Measurements from ENCODE around the gene PTEN.

The PTEN gene

DNA sequence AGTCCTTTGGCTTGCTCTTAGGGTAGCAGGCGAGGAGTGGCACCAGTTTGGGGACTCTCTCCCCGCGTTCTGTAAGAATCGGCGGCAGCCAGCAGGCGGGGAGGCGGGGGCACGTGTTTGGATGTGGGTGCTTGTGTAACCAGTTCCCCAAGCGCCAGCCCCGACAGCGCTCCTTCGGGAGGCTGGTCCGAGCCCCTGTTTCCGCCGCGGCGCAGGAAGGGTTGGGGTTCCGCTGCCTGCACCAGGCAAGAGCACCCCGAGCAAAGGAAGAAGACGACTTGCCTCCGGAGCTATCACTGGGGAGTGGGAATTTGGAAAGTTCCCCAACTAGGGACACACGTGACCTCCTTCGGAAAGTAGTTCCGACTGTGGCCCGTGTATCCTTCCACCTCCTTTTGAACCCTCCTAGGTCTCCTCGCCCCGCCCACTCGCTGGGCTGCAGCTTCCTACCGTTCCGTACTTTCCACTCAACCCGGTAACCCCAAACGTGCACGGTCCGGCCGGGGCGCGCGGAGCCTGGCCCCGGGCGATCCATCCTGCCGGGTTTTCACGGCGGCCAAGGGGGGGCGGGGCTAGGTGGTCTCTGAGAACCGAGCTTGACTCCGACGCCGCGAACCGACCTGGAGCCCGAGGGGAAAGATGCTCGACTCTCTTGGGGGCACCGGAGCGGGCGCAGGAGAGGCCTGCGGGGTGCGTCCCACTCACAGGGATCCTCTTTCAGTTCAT lies 1.3 kb upstream of the PTEN start (continued):
- no peak for TF ChIP-seq ZNF585B (tag by site-specific recombination; IDR thresholded peaks at IDR 0.05)
- TF ChIP-seq ZNF561 (tag by site-specific recombination; IDR thresholded peaks at IDR 0.05; ENCODE audit: borderline replicate concordance), result peak; percentile 64; the same call in 1 of the 2 replicates
- TF ChIP-seq ZNF791 (tag by site-specific recombination; IDR thresholded peaks at IDR 0.05), result no peak
- 0 out of 2 replicates have a peak, but pooled peaks have one; percentile 15 for TF ChIP-seq MYNN (tag by site-specific recombination; IDR thresholded peaks at IDR 0.05; ENCODE audit: borderline replicate concordance)
- TF ChIP-seq SP2 (tag by site-specific recombination; IDR thresholded peaks at IDR 0.05), result peak; percentile 79
- peak; percentile 27; the same call in 1 of the 2 replicates for TF ChIP-seq REPIN1 (tag by site-specific recombination; IDR thresholded peaks at IDR 0.05; ENCODE audit: low read depth)
- TF ChIP-seq ZNF660 (tag by site-specific recombination; IDR thresholded peaks at IDR 0.05), result peak; percentile 80
- TF ChIP-seq KLF10 (tag by site-specific recombination; IDR thresholded peaks at IDR 0.05), result peak; percentile 53; the same call in 1 of the 2 replicates
- peak; percentile 57; the same call in 1 of the 2 replicates for TF ChIP-seq ZSCAN23 (tag by site-specific recombination; IDR thresholded peaks at IDR 0.05)
- 0 out of 2 replicates have a peak, but pooled peaks have one; percentile 12 for TF ChIP-seq ZNF157 (tag by site-specific recombination; IDR thresholded peaks at IDR 0.05)
- no peak for TF ChIP-seq YY2 (tag by site-specific recombination; IDR thresholded peaks at IDR 0.05)
- no peak for TF ChIP-seq ZNF549 (tag by site-specific recombination; IDR thresholded peaks at IDR 0.05)
- TF ChIP-seq, protein P1, sequence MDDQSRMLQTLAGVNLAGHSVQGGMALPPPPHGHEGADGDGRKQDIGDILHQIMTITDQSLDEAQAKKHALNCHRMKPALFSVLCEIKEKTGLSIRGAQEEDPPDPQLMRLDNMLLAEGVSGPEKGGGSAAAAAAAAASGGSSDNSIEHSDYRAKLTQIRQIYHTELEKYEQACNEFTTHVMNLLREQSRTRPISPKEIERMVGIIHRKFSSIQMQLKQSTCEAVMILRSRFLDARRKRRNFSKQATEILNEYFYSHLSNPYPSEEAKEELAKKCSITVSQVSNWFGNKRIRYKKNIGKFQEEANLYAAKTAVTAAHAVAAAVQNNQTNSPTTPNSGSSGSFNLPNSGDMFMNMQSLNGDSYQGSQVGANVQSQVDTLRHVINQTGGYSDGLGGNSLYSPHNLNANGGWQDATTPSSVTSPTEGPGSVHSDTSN (CRISPR knock-in tag; IDR thresholded peaks at IDR 0.05), result no peak
- no peak for TF ChIP-seq ZNF530 (tag by site-specific recombination; IDR thresholded peaks at IDR 0.05; ENCODE audit: low read depth)
- peak; percentile 70; the same call in 1 of the 2 replicates for TF ChIP-seq ZFP69B (tag by site-specific recombination; IDR thresholded peaks at IDR 0.05)
- TF ChIP-seq, protein P2, sequence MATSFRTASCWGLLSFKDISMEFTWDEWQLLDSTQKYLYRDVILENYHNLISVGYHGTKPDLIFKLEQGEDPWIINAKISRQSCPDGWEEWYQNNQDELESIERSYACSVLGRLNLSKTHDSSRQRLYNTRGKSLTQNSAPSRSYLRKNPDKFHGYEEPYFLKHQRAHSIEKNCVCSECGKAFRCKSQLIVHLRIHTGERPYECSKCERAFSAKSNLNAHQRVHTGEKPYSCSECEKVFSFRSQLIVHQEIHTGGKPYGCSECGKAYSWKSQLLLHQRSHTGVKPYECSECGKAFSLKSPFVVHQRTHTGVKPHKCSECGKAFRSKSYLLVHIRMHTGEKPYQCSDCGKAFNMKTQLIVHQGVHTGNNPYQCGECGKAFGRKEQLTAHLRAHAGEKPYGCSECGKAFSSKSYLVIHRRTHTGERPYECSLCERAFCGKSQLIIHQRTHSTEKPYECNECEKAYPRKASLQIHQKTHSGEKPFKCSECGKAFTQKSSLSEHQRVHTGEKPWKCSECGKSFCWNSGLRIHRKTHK (tag by site-specific recombination; IDR thresholded peaks at IDR 0.05), result no peak
- TF ChIP-seq ZNF785 (tag by site-specific recombination; IDR thresholded peaks at IDR 0.05), result peak; percentile 83; the same call in 1 of the 2 replicates
- TF ChIP-seq, protein P3, sequence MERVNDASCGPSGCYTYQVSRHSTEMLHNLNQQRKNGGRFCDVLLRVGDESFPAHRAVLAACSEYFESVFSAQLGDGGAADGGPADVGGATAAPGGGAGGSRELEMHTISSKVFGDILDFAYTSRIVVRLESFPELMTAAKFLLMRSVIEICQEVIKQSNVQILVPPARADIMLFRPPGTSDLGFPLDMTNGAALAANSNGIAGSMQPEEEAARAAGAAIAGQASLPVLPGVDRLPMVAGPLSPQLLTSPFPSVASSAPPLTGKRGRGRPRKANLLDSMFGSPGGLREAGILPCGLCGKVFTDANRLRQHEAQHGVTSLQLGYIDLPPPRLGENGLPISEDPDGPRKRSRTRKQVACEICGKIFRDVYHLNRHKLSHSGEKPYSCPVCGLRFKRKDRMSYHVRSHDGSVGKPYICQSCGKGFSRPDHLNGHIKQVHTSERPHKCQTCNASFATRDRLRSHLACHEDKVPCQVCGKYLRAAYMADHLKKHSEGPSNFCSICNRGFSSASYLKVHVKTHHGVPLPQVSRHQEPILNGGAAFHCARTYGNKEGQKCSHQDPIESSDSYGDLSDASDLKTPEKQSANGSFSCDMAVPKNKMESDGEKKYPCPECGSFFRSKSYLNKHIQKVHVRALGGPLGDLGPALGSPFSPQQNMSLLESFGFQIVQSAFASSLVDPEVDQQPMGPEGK (tag by site-specific recombination; IDR thresholded peaks at IDR 0.05), result peak; percentile 71
- TF ChIP-seq ZEB2 (tag by site-specific recombination; IDR thresholded peaks at IDR 0.05), result peak; percentile 67
- peak; percentile 41; the same call in 1 of the 2 replicates for TF ChIP-seq ZBTB48 (tag by site-specific recombination; IDR thresholded peaks at IDR 0.05)
- no peak; the same call in 1 of the 2 replicates for TF ChIP-seq ZNF10 (tag by site-specific recombination; IDR thresholded peaks at IDR 0.05)
- no peak for TF ChIP-seq ZNF132 (tag by site-specific recombination; IDR thresholded peaks at IDR 0.05; ENCODE audit: borderline replicate concordance)
- TF ChIP-seq, protein P4, sequence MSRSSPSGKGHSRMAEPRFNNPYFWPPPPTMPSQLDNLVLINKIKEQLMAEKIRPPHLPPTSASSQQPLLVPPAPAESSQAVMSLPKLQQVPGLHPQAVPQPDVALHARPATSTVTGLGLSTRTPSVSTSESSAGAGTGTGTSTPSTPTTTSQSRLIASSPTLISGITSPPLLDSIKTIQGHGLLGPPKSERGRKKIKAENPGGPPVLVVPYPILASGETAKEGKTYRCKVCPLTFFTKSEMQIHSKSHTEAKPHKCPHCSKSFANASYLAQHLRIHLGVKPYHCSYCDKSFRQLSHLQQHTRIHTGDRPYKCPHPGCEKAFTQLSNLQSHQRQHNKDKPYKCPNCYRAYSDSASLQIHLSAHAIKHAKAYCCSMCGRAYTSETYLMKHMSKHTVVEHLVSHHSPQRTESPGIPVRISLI (tag by site-specific recombination; IDR thresholded peaks at IDR 0.05), result no peak
- TF ChIP-seq, protein P5, sequence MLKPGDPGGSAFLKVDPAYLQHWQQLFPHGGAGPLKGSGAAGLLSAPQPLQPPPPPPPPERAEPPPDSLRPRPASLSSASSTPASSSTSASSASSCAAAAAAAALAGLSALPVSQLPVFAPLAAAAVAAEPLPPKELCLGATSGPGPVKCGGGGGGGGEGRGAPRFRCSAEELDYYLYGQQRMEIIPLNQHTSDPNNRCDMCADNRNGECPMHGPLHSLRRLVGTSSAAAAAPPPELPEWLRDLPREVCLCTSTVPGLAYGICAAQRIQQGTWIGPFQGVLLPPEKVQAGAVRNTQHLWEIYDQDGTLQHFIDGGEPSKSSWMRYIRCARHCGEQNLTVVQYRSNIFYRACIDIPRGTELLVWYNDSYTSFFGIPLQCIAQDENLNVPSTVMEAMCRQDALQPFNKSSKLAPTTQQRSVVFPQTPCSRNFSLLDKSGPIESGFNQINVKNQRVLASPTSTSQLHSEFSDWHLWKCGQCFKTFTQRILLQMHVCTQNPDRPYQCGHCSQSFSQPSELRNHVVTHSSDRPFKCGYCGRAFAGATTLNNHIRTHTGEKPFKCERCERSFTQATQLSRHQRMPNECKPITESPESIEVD (tag by site-specific recombination; IDR thresholded peaks at IDR 0.05), result no peak
- TF ChIP-seq, protein P6, sequence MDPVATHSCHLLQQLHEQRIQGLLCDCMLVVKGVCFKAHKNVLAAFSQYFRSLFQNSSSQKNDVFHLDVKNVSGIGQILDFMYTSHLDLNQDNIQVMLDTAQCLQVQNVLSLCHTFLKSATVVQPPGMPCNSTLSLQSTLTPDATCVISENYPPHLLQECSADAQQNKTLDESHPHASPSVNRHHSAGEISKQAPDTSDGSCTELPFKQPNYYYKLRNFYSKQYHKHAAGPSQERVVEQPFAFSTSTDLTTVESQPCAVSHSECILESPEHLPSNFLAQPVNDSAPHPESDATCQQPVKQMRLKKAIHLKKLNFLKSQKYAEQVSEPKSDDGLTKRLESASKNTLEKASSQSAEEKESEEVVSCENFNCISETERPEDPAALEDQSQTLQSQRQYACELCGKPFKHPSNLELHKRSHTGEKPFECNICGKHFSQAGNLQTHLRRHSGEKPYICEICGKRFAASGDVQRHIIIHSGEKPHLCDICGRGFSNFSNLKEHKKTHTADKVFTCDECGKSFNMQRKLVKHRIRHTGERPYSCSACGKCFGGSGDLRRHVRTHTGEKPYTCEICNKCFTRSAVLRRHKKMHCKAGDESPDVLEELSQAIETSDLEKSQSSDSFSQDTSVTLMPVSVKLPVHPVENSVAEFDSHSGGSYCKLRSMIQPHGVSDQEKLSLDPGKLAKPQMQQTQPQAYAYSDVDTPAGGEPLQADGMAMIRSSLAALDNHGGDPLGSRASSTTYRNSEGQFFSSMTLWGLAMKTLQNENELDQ (tag by site-specific recombination; IDR thresholded peaks at IDR 0.05; ENCODE audit: low read depth), result no peak
- TF ChIP-seq, protein P7, sequence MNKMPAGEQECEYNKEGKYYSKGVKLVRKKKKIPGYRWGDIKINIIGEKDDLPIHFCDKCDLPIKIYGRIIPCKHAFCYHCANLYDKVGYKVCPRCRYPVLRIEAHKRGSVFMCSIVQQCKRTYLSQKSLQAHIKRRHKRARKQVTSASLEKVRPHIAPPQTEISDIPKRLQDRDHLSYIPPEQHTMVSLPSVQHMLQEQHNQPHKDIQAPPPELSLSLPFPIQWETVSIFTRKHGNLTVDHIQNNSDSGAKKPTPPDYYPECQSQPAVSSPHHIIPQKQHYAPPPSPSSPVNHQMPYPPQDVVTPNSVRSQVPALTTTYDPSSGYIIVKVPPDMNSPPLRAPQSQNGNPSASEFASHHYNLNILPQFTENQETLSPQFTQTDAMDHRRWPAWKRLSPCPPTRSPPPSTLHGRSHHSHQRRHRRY (tag by site-specific recombination; IDR thresholded peaks at IDR 0.05), result no peak
- peak; percentile 51 for TF ChIP-seq IKZF3 (tag by site-specific recombination; IDR thresholded peaks at IDR 0.05)
- peak; percentile 55; the same call in 1 of the 2 replicates for TF ChIP-seq EGR2 (tag by site-specific recombination; IDR thresholded peaks at IDR 0.05; ENCODE audit: low read depth)

Measured in HEK293 (cell line).